Measurements from ENCODE around the gene INPP5J.

DNA sequence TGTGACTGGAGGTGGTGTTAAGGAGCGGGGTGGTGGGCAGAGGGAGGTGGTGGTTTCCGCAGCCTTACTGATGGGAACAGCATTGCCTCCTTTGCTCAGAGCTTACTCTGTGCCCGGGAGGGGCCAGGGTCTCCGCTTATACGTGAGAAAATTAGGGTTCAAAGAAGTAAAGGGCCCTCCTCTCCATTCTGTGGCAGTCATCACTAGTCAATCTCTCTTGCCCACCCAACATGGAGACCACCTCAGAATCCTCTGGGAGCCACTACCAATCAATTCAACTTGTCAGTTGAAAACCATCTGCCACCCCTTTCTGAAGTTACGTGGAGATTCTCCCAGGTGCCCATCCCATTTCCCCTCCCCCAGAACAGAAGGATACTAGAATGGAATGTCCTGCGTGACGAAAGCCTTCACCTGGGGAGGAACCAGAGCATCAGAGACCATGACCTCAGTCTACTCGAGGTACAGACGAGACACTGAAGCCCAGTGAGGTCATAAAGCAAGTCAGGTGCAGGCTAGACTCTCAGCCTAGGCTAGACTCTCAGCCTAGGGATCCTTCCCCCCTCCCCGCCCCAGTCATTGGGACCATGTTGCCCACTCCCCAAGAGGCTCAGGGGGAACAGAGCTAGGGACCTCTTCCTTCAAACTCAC, 17.4 kb upstream of the INPP5J start:
- TF ChIP-seq, protein P1, sequence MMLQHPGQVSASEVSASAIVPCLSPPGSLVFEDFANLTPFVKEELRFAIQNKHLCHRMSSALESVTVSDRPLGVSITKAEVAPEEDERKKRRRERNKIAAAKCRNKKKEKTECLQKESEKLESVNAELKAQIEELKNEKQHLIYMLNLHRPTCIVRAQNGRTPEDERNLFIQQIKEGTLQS (IDR thresholded peaks at IDR 0.05; ENCODE audit: borderline replicate concordance, extremely low read depth, low read depth, low read length): no peak
- no peak for TF ChIP-seq RAD51 (IDR thresholded peaks at IDR 0.05)
- TF ChIP-seq TCF7 (IDR thresholded peaks at IDR 0.05; ENCODE audit: borderline replicate concordance): no peak
- TF ChIP-seq CBX5 (IDR thresholded peaks at IDR 0.05; ENCODE audit: low read depth): no peak
- TF ChIP-seq, protein P2, sequence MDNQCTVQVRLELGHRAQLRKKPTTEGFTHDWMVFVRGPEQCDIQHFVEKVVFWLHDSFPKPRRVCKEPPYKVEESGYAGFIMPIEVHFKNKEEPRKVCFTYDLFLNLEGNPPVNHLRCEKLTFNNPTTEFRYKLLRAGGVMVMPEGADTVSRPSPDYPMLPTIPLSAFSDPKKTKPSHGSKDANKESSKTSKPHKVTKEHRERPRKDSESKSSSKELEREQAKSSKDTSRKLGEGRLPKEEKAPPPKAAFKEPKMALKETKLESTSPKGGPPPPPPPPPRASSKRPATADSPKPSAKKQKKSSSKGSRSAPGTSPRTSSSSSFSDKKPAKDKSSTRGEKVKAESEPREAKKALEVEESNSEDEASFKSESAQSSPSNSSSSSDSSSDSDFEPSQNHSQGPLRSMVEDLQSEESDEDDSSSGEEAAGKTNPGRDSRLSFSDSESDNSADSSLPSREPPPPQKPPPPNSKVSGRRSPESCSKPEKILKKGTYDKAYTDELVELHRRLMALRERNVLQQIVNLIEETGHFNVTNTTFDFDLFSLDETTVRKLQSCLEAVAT (IDR thresholded peaks at IDR 0.05): no peak
- TF ChIP-seq CHD4 (IDR thresholded peaks at IDR 0.05): no peak
- no peak for TF ChIP-seq EZH2 (IDR thresholded peaks at IDR 0.05; ENCODE audit: borderline replicate concordance, control insufficient read depth, low read depth, low read length)
- no peak for TF ChIP-seq EP300 (IDR thresholded peaks at IDR 0.05; ENCODE audit: borderline replicate concordance in 1 of 2, control insufficient read depth in 1 of 2, low read depth in 2 of 2, low read length in 2 of 2)
- TF ChIP-seq, protein P3, sequence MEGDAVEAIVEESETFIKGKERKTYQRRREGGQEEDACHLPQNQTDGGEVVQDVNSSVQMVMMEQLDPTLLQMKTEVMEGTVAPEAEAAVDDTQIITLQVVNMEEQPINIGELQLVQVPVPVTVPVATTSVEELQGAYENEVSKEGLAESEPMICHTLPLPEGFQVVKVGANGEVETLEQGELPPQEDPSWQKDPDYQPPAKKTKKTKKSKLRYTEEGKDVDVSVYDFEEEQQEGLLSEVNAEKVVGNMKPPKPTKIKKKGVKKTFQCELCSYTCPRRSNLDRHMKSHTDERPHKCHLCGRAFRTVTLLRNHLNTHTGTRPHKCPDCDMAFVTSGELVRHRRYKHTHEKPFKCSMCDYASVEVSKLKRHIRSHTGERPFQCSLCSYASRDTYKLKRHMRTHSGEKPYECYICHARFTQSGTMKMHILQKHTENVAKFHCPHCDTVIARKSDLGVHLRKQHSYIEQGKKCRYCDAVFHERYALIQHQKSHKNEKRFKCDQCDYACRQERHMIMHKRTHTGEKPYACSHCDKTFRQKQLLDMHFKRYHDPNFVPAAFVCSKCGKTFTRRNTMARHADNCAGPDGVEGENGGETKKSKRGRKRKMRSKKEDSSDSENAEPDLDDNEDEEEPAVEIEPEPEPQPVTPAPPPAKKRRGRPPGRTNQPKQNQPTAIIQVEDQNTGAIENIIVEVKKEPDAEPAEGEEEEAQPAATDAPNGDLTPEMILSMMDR (IDR thresholded peaks at IDR 0.05 in 2 of 3, conservative IDR thresholded peaks at IDR 0.05 in 1 of 3; ENCODE audit: control insufficient read depth in 2 of 3, extremely low read depth in 1 of 3, insufficient read depth in 1 of 3, low read depth in 3 of 3, low read length in 3 of 3): no peak
- TF ChIP-seq, protein P4, sequence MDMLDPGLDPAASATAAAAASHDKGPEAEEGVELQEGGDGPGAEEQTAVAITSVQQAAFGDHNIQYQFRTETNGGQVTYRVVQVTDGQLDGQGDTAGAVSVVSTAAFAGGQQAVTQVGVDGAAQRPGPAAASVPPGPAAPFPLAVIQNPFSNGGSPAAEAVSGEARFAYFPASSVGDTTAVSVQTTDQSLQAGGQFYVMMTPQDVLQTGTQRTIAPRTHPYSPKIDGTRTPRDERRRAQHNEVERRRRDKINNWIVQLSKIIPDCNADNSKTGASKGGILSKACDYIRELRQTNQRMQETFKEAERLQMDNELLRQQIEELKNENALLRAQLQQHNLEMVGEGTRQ (IDR thresholded peaks at IDR 0.05; ENCODE audit: borderline replicate concordance, low read depth, low read length): no peak
- no peak for TF ChIP-seq KDM1A (IDR thresholded peaks at IDR 0.05; ENCODE audit: borderline replicate concordance)

Data from GM12878 (cell line).